Right ventricle myocardium superior (tissue), 1 donor: Measurements from ENCODE around the gene RAPGEFL1. TPM values are rescaled to one million over a fixed set of nuclear protein-coding genes. Genes with fewer than 3 reads are reported as not detected.

ENCODE experiments used
- ATAC-seq: fragments of 200-7000 bp; cut with Tn5 transposase; one replicate; pipeline ENCODE4 v1.9.1; 2020; ENCODE audit warnings: mild to moderate bottlenecking; ENCODE audit not compliant: poor library complexity
- DNase-seq: peaks from one replicate; pipeline ENCODE4 v3.0.0-alpha.2; 2020
- intact Hi-C: fragments of 100-400 bp; cut with DNase I; formaldehyde crosslinking; loops from one replicate; pipeline ENCODE4 v1.11.2; 2022
- total RNA-seq: library from RNA; stranded (reverse); fragmentation: NEBNext Ultra II Directional; extraction: Animal tissue kit (Norgen Biotek cat#: 25700); gene quantifications from one replicate; pipeline ENCODE4 v1.2.1, GENCODE V29; 2021
- donor health status: DM: no; HTN: yes; CAD: no; lungs with severe emphysema.

RAPGEFL1 gene
- total RNA-seq, 1 donor from 2014 or later = 2.7 TPM

DNA sequence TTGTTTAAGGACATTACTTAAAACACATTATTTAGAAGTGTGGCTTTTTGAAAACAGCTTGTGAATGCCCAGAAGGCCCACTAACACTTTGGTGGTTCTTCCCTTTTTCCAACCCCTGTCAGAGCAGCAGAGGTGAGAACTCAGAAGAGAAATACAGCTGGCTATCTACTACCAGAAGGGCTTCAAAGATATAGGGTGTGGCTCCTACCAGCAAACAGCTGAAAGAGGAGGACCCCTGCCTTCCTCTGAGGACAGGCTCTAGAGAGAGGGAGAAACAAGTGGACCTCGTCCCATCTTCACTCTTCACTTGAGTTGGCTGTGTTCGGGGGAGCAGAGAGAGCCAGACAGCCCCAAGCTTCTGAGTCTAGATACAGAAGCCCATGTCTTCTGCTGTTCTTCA, 6.9 kb upstream of the RAPGEFL1 start:
- ATAC-seq = no peak
- intact Hi-C loops = no loop called here

DNA sequence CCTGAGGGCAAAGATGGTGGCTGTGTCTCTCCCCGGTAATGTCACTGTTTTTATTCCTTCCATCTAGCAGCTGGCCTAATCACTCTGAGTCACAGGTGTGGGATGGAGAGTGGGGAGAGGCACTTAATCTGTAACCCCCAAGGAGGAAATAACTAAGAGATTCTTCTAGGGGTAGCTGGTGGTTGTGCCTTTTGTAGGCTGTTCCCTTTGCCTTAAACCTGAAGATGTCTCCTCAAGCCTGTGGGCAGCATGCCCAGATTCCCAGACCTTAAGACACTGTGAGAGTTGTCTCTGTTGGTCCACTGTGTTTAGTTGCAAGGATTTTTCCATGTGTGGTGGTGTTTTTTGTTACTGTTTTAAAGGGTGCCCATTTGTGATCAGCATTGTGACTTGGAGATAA, 5.5 kb upstream of the RAPGEFL1 start:
- intact Hi-C loops = no loop called here
- DNase-seq = no peak
- ATAC-seq = no peak

More for the DNA sequence above, 6.9 kb upstream of the RAPGEFL1 start:
- no peak for DNase-seq

DNA sequence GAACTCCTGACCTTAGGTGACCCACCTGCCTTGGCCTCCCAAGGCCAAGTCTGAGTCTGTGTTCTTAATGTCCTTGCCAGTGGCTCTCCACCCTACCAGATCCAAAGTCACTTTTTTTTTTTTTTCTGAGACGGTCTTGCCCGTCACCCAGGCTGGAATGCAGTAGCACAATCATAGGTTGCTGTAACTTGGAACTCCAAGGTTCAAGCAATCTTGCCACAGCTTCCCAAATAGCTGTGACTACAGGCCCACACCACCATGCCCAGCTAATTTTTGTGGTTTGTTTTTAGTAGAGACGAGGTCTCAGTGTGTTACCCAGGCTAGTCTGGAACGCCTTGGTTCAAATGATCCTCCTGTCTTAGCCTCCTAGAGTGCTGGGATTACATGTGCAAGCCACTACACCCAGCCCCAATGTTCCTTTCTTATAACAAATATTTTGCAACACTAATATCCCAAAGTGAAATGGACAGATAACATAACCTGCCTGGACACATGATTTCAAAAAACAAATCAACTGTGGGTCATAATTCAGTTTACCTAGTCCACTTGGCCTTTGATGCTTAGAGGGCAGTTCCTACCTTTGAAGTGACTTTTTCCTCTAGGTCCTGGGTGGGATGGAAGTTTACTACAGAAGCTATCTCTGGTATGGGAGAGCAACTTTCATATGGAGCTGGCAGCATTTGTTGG, 4.0 kb upstream of the RAPGEFL1 start:
- no peak for ATAC-seq
- intact Hi-C loops = no loop called here

DNA sequence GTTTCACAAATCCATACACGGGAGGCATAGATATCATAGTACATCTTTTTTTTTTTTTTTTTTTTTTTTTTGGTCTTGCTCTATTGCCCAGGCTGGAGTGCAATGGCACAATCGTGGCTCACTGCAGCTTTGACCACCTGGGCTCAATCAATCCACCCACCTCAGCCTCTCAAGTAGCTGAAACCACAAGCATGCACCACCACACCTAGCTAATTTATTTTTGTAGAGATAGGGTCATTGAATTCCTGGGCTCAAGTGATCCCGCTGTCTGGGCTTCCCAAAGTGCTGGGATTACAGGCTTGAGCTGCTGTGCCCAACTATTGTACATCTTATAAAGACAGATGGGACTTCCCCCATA, 3.5 kb upstream of the RAPGEFL1 start:
- intact Hi-C loops = no loop called here
- ATAC-seq (no peak), DNase-seq (no peak)

More for the DNA sequence above, 4.0 kb upstream of the RAPGEFL1 start:
- DNase-seq = no peak

DNA sequence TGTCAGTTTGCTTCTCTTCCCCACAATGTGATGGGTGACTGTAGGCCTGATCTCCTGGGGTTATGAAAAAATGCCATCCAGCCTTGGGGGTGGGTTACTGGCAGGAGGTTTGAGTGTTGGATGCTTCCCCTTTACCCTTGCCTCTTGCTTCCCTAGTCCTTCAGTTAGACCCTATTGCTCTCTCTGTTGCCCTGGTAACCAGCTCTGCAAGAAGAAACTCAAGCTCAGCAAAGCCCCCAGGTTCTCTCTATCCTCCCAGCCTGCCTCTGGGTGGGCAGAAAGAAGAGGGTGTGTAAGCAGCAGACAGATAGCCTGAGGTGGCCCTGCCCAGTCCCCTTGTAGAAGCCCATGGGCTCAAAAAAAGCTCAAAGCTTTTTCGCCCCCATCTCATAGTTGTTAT, 2.8 kb upstream of the RAPGEFL1 start:
- ATAC-seq (no peak), DNase-seq (no peak)
- intact Hi-C loops = no loop called here

DNA sequence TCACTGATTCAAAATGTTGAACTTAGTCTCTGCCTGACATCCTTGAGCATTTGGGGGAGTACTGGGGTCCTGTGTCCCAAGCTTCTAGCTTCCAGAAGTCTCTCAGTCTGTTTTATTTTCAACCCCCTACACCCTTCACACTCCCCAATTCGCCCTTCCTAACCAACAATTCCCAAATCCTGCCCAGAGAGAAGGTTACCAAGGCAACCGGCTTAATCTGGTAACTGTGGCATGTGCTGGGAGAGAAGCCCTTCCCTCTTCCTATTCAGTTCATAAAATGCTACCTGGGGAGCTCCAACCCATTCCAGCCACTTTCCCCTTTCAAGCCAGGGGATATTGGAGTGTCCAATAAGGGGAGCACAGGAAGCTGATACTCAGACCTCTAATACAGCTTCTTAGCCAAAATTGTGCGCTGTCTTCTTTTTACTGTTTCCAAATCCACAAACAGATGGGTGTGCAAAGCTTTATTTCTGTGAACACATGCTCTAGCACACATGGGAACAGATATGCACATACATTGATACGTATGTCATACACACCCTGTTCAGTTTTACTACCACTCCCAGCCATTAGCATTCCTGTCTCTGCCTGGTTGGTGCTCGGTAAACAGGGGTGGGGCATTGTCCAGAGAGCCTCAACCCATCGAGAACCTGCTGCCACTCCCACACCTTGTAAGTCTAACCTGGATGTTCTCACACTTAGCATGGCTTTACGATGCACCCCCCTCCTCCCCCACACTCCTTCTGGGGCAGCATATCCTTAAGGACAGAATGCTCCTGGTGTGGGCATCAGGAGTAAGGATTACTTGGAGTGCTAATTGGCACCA, 1.1 kb upstream of the RAPGEFL1 start:
- intact Hi-C loops = no loop called here
- ATAC-seq (no peak), DNase-seq (no peak)

DNA sequence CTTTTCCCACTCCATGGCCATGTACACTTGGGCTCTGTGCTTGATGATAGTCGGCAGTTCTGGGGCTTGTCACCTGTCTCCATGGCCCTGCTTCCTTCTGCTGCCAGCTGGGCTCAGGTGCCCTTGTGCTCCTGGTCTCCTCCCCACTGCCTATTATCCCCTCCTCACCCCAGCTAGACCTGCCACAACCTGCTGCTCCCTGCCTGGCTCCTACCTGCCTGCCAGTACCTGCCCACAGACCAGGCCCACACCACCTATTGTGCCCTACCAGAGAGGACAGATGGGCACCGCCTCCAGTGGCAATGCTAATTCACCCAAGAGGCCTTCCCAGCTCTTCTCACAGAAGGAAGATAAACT, 538 bp upstream of the RAPGEFL1 start:
- intact Hi-C loops = no loop called here
- DNase-seq (no peak), ATAC-seq (peak; percentile 2)

DNA sequence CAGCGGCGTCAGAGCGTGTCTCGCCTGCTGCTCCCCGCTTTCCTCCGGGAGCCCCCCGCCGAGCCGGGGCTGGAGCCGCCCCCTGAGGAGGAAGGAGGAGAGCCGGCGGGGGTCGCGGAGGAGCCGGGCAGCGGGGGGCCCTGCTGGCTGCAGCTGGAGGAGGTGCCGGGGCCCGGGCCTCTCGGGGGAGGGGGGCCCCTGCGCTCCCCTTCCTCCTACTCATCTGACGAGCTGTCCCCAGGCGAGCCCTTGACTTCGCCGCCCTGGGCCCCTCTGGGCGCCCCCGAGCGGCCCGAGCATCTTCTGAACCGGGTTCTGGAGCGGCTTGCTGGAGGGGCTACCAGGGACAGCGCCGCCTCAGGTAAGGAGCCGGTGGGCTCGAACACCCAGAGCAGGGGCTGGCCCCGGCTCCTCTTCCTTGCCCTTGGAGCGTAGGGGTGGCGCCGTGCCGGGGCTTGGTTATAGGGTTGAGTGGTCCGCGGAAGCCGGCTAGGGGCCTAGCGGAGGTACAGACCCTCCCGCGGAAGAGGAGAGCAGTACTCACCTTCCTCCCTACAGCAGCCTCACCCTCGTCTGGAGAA, 841 bp downstream of the RAPGEFL1 start:
- intact Hi-C loops = no loop called here
- DNase-seq (no peak), ATAC-seq (peak; percentile 4)

DNA sequence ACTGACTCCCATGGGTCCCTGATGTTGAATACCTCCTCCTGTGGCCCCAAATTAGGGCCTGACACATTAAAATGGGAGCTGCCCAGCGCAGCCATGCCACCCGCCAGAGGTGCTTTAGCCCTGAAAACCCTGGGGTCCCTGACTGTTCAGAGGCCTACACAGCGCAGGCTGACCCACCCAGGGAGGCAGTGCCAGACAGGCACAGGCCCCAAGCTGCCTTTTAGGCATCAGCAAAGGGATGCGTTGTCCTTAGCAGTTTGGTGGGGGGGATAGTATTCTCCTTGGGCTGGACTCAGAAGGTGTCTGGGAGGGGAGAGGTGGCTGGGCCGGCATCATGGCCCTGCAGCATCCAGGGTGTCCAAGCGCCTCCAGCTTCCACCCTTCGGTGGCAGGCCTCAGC, 1.4 kb downstream of the RAPGEFL1 start:
- intact Hi-C loops = no loop called here
- ATAC-seq (no peak), DNase-seq (no peak)

DNA sequence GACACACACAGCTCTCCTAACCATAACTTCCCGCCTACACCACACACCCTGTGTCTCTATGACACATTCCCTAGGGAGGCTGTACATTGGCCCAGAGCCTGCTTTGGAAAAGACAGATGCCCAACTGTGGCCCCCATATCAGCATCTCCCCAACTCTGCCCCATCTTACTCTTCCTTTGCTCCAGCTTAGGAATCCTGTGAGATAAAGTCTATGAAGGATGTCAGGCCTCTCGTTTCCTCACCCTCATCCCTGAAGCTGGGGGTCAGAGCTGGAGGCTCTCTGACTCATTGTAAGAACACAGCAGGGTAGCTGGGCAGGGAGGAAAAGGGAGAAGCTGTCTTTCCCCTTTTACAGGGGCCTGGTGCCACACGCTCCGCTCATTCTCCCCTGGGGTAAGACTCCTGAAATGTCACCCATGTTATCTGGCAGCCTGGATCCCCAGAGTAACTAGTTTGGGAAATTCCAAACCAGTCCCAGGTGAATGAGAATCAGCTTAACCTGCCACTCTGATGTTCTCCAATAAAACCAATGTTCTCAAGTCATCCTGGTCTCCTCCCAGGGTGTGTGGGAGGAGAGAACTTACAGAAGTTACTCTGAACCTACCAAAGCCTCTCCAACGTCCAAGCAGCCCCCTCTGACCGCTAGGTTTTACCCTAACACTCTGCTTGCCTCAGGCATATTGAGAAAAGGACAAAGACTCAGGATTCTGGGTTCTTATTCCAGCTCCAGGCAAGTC, 2.8 kb downstream of the RAPGEFL1 start:
- ATAC-seq (no peak), DNase-seq (no peak)
- intact Hi-C loops = no loop called here

DNA sequence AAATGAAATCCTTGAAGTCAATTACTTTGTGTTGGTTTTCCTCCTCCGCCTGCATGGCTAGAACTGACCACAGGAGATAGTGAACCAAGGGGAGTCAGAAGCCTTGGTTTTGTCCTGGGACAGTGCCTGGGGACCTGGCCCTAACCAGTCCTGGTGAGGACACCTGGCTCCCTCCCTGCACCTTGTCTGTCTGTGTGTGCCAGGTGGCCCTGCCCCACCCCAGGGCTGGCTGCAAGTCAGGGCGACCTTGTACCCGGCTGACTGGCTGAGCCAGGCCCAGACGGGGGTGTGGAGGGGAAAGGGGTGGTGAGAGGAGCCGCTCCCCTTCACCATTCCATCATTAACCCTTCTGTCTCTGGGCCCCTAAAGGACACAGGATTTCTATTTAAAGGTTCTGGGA, 3.4 kb downstream of the RAPGEFL1 start:
- ATAC-seq (peak; percentile 8), DNase-seq (no peak)
- intact Hi-C loops = no loop called here

DNA sequence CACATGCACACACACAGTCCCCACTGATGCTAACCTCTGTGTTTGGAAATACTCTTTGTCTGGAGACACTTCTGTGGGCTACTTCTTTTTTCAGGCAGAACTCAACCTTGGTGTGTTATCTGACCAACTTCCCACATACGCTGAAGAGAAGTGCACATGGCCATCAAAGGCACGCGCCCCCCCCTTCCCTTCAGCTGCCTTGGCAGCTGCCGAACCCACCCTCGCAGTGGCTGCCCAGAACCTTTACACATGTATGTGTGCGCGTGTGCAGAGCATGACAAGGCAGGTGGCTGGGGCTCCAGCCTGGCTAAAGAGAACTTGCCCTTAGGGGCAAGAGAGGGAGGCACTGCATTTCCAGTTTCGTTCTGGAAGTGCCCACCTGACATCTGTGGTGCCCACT, 3.9 kb downstream of the RAPGEFL1 start:
- no peak for ATAC-seq
- DNase-seq = no peak
- intact Hi-C loops = no loop called here

DNA sequence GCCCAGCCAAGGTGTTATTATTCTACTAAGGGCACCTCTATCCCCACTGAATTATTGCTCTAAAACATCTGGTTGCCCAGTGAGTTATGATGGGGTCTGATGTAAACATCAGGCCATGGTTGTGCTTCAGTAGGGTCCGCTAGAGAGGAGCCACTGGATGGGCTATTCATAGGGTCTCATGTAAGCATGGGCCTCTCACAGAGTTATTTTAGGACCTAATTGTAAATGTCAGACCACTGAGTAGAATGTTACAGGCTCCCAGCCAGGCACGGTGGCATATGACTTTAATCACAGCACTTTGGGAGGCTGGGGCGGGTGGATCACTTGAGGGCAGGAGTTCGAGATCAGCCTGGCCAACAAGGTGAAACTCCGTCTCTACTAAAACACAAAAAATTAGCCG, 5.3 kb downstream of the RAPGEFL1 start:
- intact Hi-C loops = no loop called here

DNA sequence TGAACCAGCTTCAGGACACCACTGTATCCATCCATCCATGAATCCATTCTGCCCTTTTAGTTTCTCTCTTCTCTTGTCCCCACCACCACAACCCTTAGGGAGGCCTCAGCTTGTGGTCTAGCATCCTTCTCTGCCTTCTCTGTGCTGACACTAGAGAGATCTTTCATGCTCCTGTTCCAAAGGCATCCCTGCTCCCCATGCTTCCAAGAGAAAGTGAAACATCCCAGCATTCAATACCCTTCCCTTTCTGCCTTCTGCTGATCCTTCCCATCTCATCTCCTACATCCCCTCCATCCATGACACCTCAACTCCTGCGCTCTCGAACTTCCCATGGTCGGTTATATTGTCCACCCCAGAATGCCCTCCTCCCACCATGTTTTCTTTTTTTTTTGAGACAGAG, 10.0 kb downstream of the RAPGEFL1 start:
- DNase-seq (no peak), ATAC-seq (no peak)
- intact Hi-C loops = no loop called here

More for the DNA sequence above, 5.3 kb downstream of the RAPGEFL1 start:
- no peak for ATAC-seq
- DNase-seq = no peak

DNA sequence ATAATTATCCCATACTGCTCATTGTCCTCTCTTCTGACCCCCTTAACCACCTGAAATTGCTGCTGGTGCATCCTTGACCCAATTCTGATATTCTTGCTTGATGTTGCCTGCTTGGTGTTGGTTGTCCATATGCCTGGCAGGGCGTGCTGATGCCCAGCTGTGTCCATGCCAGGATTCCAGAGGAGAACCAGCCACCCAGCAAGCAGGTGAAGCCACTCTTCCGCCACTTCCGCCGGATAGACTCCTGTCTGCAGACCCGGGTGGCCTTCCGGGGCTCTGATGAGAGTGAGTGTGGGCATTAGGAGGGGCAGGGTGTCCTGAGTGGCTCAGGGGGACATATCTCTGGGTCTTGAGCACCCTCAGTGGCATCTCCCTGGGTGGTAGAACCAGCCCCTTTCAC, 11.4 kb downstream of the RAPGEFL1 start:
- ATAC-seq (no peak), DNase-seq (no peak)
- intact Hi-C loops = no loop called here

DNA sequence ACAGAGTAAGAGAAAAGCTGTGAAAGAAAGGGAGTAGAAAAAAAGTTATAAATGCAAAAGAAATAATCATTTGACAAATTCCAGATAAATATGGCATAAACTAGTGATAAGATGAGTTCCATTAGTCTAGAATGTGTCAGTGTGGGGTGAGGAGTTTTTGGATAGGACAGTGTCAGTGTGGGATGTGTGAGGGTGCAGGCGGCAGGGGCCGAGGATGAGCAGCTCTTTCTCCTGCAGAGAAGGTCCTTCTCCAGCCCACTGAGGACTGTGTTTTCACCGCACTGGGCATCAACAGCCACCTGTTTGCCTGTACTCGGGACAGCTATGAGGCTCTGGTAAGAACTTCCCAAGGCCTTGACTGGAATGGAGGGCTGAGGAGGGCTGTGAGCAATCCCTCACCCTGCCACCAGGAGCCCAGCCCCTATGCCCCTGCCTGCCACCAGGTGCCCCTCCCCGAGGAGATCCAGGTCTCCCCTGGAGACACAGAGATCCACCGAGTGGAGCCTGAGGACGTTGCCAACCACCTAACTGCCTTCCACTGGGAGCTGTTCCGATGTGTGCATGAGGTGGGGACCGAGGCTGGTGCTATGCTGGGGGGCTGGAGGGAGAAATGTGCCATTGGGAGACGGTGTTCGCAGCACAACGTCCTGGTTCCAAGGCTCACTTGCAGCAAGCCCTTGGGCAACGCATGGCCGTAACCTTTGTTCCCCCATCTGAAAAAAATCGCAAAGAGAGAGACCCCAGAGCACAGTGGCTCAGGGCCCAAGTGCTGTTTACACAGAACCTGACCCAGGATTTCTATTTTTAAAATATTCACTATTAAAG, 13.1 kb downstream of the RAPGEFL1 start:
- ATAC-seq = no peak
- intact Hi-C loops = no loop called here
- no peak for DNase-seq

DNA sequence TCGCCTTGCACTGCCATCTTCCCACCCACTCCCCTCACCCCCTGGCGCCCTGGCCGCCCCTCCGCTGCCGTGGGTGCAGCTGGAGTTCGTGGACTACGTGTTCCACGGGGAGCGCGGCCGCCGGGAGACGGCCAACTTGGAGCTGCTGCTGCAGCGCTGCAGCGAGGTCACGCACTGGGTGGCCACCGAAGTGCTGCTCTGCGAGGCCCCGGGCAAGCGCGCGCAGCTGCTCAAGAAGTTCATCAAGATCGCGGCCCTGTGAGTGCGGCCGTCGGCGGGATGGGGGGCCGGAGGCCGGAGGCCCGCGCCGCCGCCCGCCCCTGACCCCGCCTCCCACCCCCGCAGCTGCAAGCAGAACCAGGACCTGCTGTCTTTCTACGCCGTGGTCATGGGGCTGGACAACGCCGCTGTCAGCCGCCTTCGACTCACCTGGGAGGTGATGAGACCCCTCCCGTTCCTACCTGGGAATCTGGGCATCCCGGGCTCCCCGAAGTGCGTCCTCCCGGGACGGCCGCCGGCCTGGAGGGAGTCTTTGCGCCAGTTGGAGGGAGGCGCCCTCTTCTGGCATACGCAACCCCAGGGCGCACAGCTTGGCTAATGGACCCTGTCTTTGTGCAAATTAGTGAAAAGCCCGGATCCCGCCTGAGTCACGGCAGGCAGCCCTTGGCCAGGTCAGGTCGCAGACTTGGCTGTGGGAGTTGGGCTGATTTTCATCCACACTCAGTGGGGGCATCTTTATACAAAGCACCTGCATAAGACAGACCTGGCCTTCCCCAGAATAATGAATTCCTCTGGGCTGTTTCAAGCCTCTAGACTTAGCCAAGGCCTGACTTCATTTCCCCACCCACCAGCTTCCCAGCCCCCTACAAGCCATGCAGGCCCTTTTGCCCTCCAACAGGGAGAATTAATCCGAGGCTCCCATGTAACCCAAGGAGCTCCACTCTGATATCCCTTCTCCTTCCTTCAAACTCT, 14.3 kb downstream of the RAPGEFL1 start:
- ATAC-seq (peak; percentile 92), DNase-seq (peak; percentile 86)
- intact Hi-C loops = no loop called here

DNA sequence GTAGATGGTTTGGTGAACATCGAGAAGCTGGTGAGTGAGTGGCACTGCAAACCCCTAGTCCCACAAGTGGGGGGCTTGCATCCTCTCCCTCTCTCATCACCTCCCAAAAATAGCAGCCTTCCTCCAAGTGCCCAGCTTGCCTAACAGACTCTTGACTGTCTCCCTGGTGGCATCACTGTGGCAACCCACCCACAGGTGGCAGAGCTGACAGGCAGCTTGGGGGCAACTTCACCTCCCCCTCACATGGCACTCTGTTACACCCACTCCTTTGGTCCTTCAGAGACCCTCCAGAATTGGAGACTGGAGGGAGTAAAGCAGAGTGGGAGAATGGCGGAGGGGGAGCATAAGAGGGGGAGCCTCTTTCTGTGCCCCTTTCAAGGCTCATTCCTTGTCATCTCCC, 15.7 kb downstream of the RAPGEFL1 start:
- intact Hi-C loops = no loop called here
- DNase-seq (no peak), ATAC-seq (no peak)
